H1 (cell line): ENCODE results near the gene INPP5F. TPM values are rescaled to one million over a fixed set of nuclear protein-coding genes. Genes with fewer than 3 reads are reported as not detected.

Experiments used
- CTCF ChIA-PET: fragments of 300-600 bp; sonication (Branson Sonifier 250); formaldehyde crosslinking; loops from one replicate; lab custom pipeline; 2021; ENCODE audit not compliant: partially characterized antibody; lab: Charles Lee
- POLR2A ChIA-PET: fragments of 300-600 bp; sonication (Branson Sonifier 250); formaldehyde crosslinking; loops from one replicate; lab custom pipeline; 2021; ENCODE audit warnings: inconsistent platforms; ENCODE audit not compliant: partially characterized antibody; lab: Charles Lee
- DNase-seq, 2 experiments: peaks; one replicate each; pipeline versions ENCODE4 v3.0.0 to v3.0.0-alpha.2; 2010 to 2022; ENCODE audit warnings: low spot score in 2 of 2, low read depth in 1 of 2, mixed read lengths in 1 of 2
- FAIRE-seq: peaks from 2 replicates; lab custom pipeline; 2011; peaks lifted over from hg19 to GRCh38; lab: Jason Lieb, UNC
- H2AFZ ChIP-seq: 2 replicates; pipeline ENCODE4 v1.8.1; 2012; ENCODE audit warnings: low read length, inconsistent platforms
- H2AK5ac ChIP-seq: 2 replicates; pipeline ENCODE4 v1.6.1; 2013; ENCODE audit warnings: low read depth, low read length
- H2BK120ac ChIP-seq: replicated peaks from 2 replicates; pipeline ENCODE3; 2013; ENCODE audit warnings: low read depth, low read length, inconsistent platforms
- H2BK12ac ChIP-seq: 2 replicates; pipeline ENCODE4 v1.6.1; 2013; ENCODE audit warnings: low read depth, low read length
- H2BK15ac ChIP-seq: 2 replicates; pipeline ENCODE4 v1.6.1; 2013; ENCODE audit warnings: low read length
- H2BK20ac ChIP-seq: 2 replicates; pipeline ENCODE4 v1.6.1; 2013; ENCODE audit warnings: low read length
- H2BK5ac ChIP-seq: 2 replicates; pipeline ENCODE4 v1.6.1; 2013; ENCODE audit warnings: low read depth, low read length
- H3K14ac ChIP-seq: 2 replicates; pipeline ENCODE4 v1.6.1; 2013; ENCODE audit warnings: inconsistent platforms; ENCODE audit not compliant: insufficient read length
- H3K18ac ChIP-seq: 2 replicates; pipeline ENCODE4 v1.6.1; 2013; ENCODE audit warnings: low read length; ENCODE audit errors: extremely low read depth
- H3K23ac ChIP-seq: 2 replicates; pipeline ENCODE4 v1.6.1; 2013; ENCODE audit warnings: inconsistent platforms; ENCODE audit not compliant: insufficient read length
- H3K23me2 ChIP-seq: 2 replicates; pipeline ENCODE4 v1.6.1; 2013; ENCODE audit warnings: low read depth, low read length
- H3K27ac ChIP-seq: 2 replicates; pipeline ENCODE4 v1.6.1; 2011; ENCODE audit warnings: low read depth, low read length, inconsistent platforms
- H3K27me3 ChIP-seq, 4 experiments: replicated peaks in 1 of 4; 1 replicate in 1 of 4; 2 replicates in 3 of 4; pipeline versions ENCODE4 v1.6.1 to v1.8.1; 2011 to 2013; ENCODE audit warnings: low read length in 3 of 4, mild to moderate bottlenecking in 3 of 4, inconsistent platforms in 2 of 4, mixed read lengths in 2 of 4, moderate library complexity in 1 of 4; ENCODE audit not compliant: control insufficient read depth in 3 of 4, insufficient read depth in 3 of 4; ENCODE audit errors: extremely low read depth in 1 of 4
- H3K36me3 ChIP-seq, 4 experiments: 2 replicates each; pipeline versions ENCODE4 v1.6.1 to v1.8.1; 2011 to 2013; ENCODE audit warnings: mild to moderate bottlenecking in 4 of 4, low read length in 3 of 4, moderate library complexity in 2 of 4, control low read depth in 1 of 4, inconsistent platforms in 1 of 4; ENCODE audit not compliant: insufficient read depth in 4 of 4, control insufficient read depth in 2 of 4
- H3K4ac ChIP-seq: replicated peaks from 2 replicates; pipeline ENCODE3; 2013; ENCODE audit warnings: low read length, low read depth, mixed read lengths, inconsistent platforms; ENCODE audit not compliant: insufficient read length
- H3K4me1 ChIP-seq, 4 experiments: replicated peaks in 1 of 4; 1 replicate in 1 of 4; 2 replicates in 3 of 4; pipeline versions ENCODE4 v1.6.1 to v1.8.1; 2011 to 2013; ENCODE audit warnings: low read length in 3 of 4, inconsistent platforms in 2 of 4, mixed read lengths in 1 of 4; ENCODE audit not compliant: insufficient read depth in 4 of 4, control insufficient read depth in 3 of 4
- H3K4me2 ChIP-seq, 2 experiments: 2 replicates each; pipeline versions ENCODE4 v1.6.1 to v1.8.1; 2011 to 2013; ENCODE audit warnings: low read depth in 2 of 2, low read length in 2 of 2, control low read depth in 1 of 2, inconsistent platforms in 1 of 2, mild to moderate bottlenecking in 1 of 2; ENCODE audit not compliant: insufficient read depth in 1 of 2
- H3K4me3 ChIP-seq, 4 experiments: fragments of 200-600, 300-600 bp in 1 of 4; sonication (generic), shearing (Covaris generic), sonication (Bioruptor Twin) in 1 of 4; 2 replicates each; pipeline versions ENCODE4 v1.5.1 to v1.8.1; 2011 to 2016; ENCODE audit warnings: low read length in 4 of 4, low read depth in 3 of 4, control low read depth in 2 of 4, inconsistent platforms in 2 of 4, mild to moderate bottlenecking in 2 of 4, mixed read lengths in 1 of 4, moderate library complexity in 1 of 4; ENCODE audit not compliant: insufficient read depth in 2 of 4; ENCODE audit errors: extremely low read depth in 1 of 4
- H3K56ac ChIP-seq: replicated peaks from 2 replicates; pipeline ENCODE3; 2013; ENCODE audit warnings: low read depth, mild to moderate bottlenecking, mixed read lengths, low read length, inconsistent platforms; ENCODE audit not compliant: insufficient read length
- H3K79me1 ChIP-seq: 2 replicates; pipeline ENCODE4 v1.6.1; 2013; ENCODE audit warnings: low read depth, low read length, control low read depth
- H3K79me2 ChIP-seq, 2 experiments: 2 replicates each; pipeline versions ENCODE4 v1.6.1 to v1.8.1; 2012 to 2013; ENCODE audit warnings: low read length in 2 of 2, mild to moderate bottlenecking in 2 of 2, inconsistent platforms in 1 of 2; ENCODE audit not compliant: insufficient read depth in 2 of 2, control insufficient read depth in 1 of 2
- H3K9ac ChIP-seq, 4 experiments: replicated peaks in 1 of 4; 1 replicate in 1 of 4; 2 replicates in 3 of 4; pipeline versions ENCODE4 v1.6.1 to v1.8.1; 2011 to 2013; ENCODE audit warnings: low read depth in 3 of 4, low read length in 3 of 4, control low read depth in 2 of 4, mild to moderate bottlenecking in 2 of 4, moderate library complexity in 2 of 4, inconsistent platforms in 1 of 4; ENCODE audit errors: extremely low read depth in 1 of 4
- H3K9me3 ChIP-seq, 2 experiments: 2 replicates each; pipeline versions ENCODE4 v1.6.1 to v1.8.1; 2012 to 2013; ENCODE audit warnings: mild to moderate bottlenecking in 2 of 2, moderate library complexity in 2 of 2, control low read depth in 1 of 2, inconsistent platforms in 1 of 2, low read depth in 1 of 2, low read length in 1 of 2, mixed read lengths in 1 of 2; ENCODE audit not compliant: insufficient read depth in 2 of 2
- H4K20me1 ChIP-seq, 2 experiments: replicated peaks in 1 of 2; 2 replicates each; pipeline versions ENCODE3 to v1.8.1; 2011 to 2013; ENCODE audit warnings: inconsistent platforms in 2 of 2, low read length in 2 of 2, mild to moderate bottlenecking in 1 of 2; ENCODE audit not compliant: insufficient read depth in 2 of 2, control insufficient read depth in 1 of 2
- H4K5ac ChIP-seq: 2 replicates; pipeline ENCODE4 v1.6.1; 2013; ENCODE audit warnings: low read length, low read depth, mixed read lengths, inconsistent platforms; ENCODE audit not compliant: insufficient read length
- H4K8ac ChIP-seq: 2 replicates; pipeline ENCODE4 v1.8.0; 2013; ENCODE audit warnings: mild to moderate bottlenecking, moderate library complexity, low read length, inconsistent platforms; ENCODE audit not compliant: insufficient read depth; ENCODE audit errors: extremely low read depth
- H4K91ac ChIP-seq: replicated peaks from 2 replicates; pipeline ENCODE3; 2013; ENCODE audit warnings: low read length, mixed read lengths, inconsistent platforms; ENCODE audit not compliant: insufficient read length
- ASH2L ChIP-seq: fragments of 200-600, 300-600 bp; sonication (generic); IDR thresholded peaks from one replicate; pipeline ENCODE4 v1.7.1; 2017; ENCODE audit warnings: low read length
- BCL11A ChIP-seq, 2 experiments: IDR thresholded peaks; one replicate each; pipeline ENCODE4 v1.6.1; 2011; ENCODE audit warnings: low read depth in 2 of 2, low read length in 2 of 2, mild to moderate bottlenecking in 2 of 2
- CREB1 ChIP-seq: IDR thresholded peaks from 2 replicates; pipeline ENCODE4 v1.6.1; 2012; ENCODE audit warnings: inconsistent platforms
- HDAC2 ChIP-seq, 2 experiments: fragments of 300-600 bp in 1 of 2; sonication (generic) in 1 of 2; IDR thresholded peaks; 2 replicates each; pipeline ENCODE4 v1.6.1; 2011 to 2012; ENCODE audit warnings: low read depth in 2 of 2, low read length in 2 of 2, mild to moderate bottlenecking in 2 of 2, moderate library complexity in 2 of 2, borderline replicate concordance in 1 of 2, inconsistent platforms in 1 of 2
- HDAC6 ChIP-seq: IDR thresholded peaks from one replicate; pipeline ENCODE4 v1.7.1; 2012; ENCODE audit warnings: low read depth, mild to moderate bottlenecking, inconsistent platforms, low read length, moderate library complexity
- JUN ChIP-seq: IDR thresholded peaks from 2 replicates; pipeline ENCODE4 v1.6.1; 2011; ENCODE audit warnings: low read depth, mild to moderate bottlenecking, improper control_type of control experiment, low read length
- KDM1A ChIP-seq: fragments of 200-600, 300-600 bp; sonication (generic); IDR thresholded peaks from 2 replicates; pipeline ENCODE4 v1.7.1; 2016; ENCODE audit warnings: mild to moderate bottlenecking, low read length, borderline replicate concordance
- MAX ChIP-seq: IDR thresholded peaks from 2 replicates; pipeline ENCODE4 v1.6.1; 2012; ENCODE audit warnings: inconsistent platforms
- POLR2AphosphoS5 ChIP-seq: IDR thresholded peaks from 2 replicates; pipeline ENCODE4 v1.6.1; 2011; ENCODE audit warnings: low read depth, low read length
- SP4 ChIP-seq: IDR thresholded peaks from 2 replicates; pipeline ENCODE4 v1.6.1; 2012; ENCODE audit warnings: low read length, inconsistent platforms
- TCF12 ChIP-seq: IDR thresholded peaks from 2 replicates; pipeline ENCODE4 v1.6.1; 2011; ENCODE audit warnings: low read depth, mild to moderate bottlenecking, low read length
- TEAD4 ChIP-seq: IDR thresholded peaks from 2 replicates; pipeline ENCODE4 v1.6.1; 2012; ENCODE audit warnings: low read depth, low read length, inconsistent platforms, mixed read lengths
- YY1 ChIP-seq: IDR thresholded peaks from 2 replicates; pipeline ENCODE4 v1.6.1; 2011; ENCODE audit warnings: low read depth, mild to moderate bottlenecking, low read length
- ZNF274 ChIP-seq: IDR thresholded peaks from 2 replicates; pipeline ENCODE4 v1.7.0; 2012; ENCODE audit warnings: low read length, borderline replicate concordance; ENCODE audit errors: extremely low read depth
- WGBS, 2 experiments: shearing (Covaris generic) in 1 of 2; methylation state at CpG; one replicate each; pipeline versions ENCODE4 v1.1.6 to v1.1.7; 2013 to 2015; ENCODE audit warnings: low lambda C conversion rate in 2 of 2, mixed read lengths in 2 of 2, inconsistent platforms in 1 of 2, low coverage in 1 of 2, missing lambda C conversion rate in 1 of 2; ENCODE audit not compliant: insufficient replicate concordance in 2 of 2, insufficient coverage in 1 of 2, insufficient read length in 1 of 2; ENCODE audit errors: extremely low coverage in 1 of 2, missing lambda C conversion rate in 1 of 2; 5-methylcytosine and 5-hydroxymethylcytosine counted together
- polyA plus RNA-seq, 7 experiments: library from polyadenylated mRNA; depleted of rRNA in 3 of 7; stranded (reverse) in 5 of 7; unstranded in 2 of 7; fragments of >200 nt in 5 of 7; fragments of 200-250 nt in 2 of 7; gene quantifications; 1 replicate in 5 of 7; 2 replicates in 1 of 7; 4 replicates in 1 of 7; pipeline versions ENCODE4 v1.2.1 to v1.2.3, GENCODE V29; 2011 to 2013; ENCODE audit warnings: missing spikeins in 2 of 7, mixed read lengths in 2 of 7
- total RNA-seq: library from RNA; stranded (reverse); fragmentation: NEBNext Ultra II Directional; extraction: Animal tissue kit (Norgen Biotek cat#: 25700); gene quantifications from 2 replicates; pipeline ENCODE4 v1.2.1, GENCODE V29; 2021

The INPP5F gene
- total and polyA plus RNA-seq, 2 of the 8 experiments (the other 6 are each of a cell fraction or from before 2014, with no cell fraction given): 50.1 to 101 TPM

DNA sequence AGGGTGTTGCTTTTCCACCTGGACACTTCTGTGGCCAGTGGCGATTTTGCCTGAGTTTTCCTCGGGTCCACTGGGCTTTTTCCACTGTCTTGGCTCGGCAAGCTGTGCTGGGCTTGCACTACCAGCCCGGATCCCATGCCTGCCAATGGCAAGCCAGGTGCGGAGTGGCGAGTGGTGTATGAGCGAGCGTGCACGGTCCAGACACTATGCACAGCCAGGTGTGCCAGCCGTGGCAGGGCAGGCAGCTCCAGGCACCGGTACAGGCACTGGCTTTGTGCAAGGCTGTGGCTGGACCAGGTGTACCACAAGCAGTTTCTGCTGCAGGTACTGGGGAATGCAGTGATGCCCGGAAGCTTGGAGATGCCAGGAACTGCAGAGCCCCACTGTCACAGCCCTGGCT, 22.1 kb downstream of the INPP5F start:
- Histone ChIP-seq H3K9me3 (peaks cover 3 to 5% of the 10 kb centered on the region in 2 experiments; a peak in 1 of 4 replicates), H3K4ac (no peak overlapping the region), H2BK5ac (no peak overlapping the region), H3K27me3 (no peaks in the 10 kb centered on the region), H4K20me1 (no peaks in the 10 kb centered on the region), H3K56ac (no peak overlapping the region), H4K91ac (peak overlapping the region; percentile 71), H3K36me3 (no peaks in the 10 kb centered on the region), H3K4me1 (peaks cover 0 to 6% (median 0%) of the 10 kb centered on the region in 4 experiments; a peak in 1 of 7 replicates), H3K4me2 (no peak overlapping the region), H3K27ac (no peak overlapping the region), H2BK120ac (no peak overlapping the region), H3K14ac (no peak overlapping the region), H3K23me2 (no peaks in the 10 kb centered on the region), H3K18ac (no peak overlapping the region), H2AK5ac (no peak overlapping the region), H3K79me1 (peaks cover 3% of the 10 kb centered on the region), H3K23ac (no peak overlapping the region), H2AFZ (no peak overlapping the region), H4K5ac (no peak overlapping the region), H2BK15ac (no peak overlapping the region), H2BK12ac (no peak overlapping the region), H4K8ac (no peak overlapping the region), H2BK20ac (no peak overlapping the region), H3K79me2 (peaks cover 0 to 5% of the 10 kb centered on the region in 2 experiments; a peak in 2 of 4 replicates), H3K4me3 (no peak overlapping the region), H3K9ac (no peak overlapping the region)
- DNase-seq (no peak), FAIRE-seq (no peak)
- POLR2A ChIA-PET: interaction anchor here (1.5 to 3.1 kb wide), 2 partner anchors 15 to 71 kb away, joined by 5 to 16 read pairs; no protein-coding TSS in a partner anchor
- CTCF ChIA-PET: interaction anchor here (0.6 to 5.2 kb wide), 9 partner anchors 10 to 139 kb away, joined by 3 to 59 read pairs (median 6); no protein-coding TSS in a partner anchor
- 91% methylated on average over 12 of the region's 12 CpGs; no CpG with 5 or more reads in 1 of the 2 experiments for WGBS, 2 experiments
- TF ChIP-seq YY1: no peak
- TF ChIP-seq POLR2AphosphoS5: no peak
- TF ChIP-seq HDAC6: no peak
- no peak for TF ChIP-seq ASH2L
- no peak for TF ChIP-seq ZNF274
- no peak for TF ChIP-seq SP4
- no peak for TF ChIP-seq HDAC2 (IDR thresholded peaks at IDR 0.05; ENCODE audit: borderline replicate concordance in 1 of 2, low read depth in 2 of 2, low read length in 2 of 2)
- no peak for TF ChIP-seq MAX
- TF ChIP-seq KDM1A: no peak
- no peak for TF ChIP-seq TEAD4
- no peak for TF ChIP-seq BCL11A (IDR thresholded peaks at IDR 0.05; ENCODE audit: low read depth in 2 of 2, low read length in 2 of 2)
- TF ChIP-seq TCF12: no peak
- TF ChIP-seq JUN: no peak
- TF ChIP-seq CREB1: no peak
